GM18868 (cell line): ENCODE measurements around the gene CFLAR.
"Not testable (repeated sequence)": the region's sequence is repeated elsewhere in the genome, so short reads cannot be mapped to it uniquely, and the experiment has no call there.

Source experiments
- ATAC-seq: cut with Tn5 transposase; IDR thresholded peaks from one replicate; pipeline ENCODE4 v1.9.1; 2021; ENCODE audit warnings: mild to moderate bottlenecking, moderate library complexity; ENCODE audit not compliant: unreplicated experiment

The CFLAR gene

GRCh38 chr2:201174687-201175086, 58.7 kb downstream of the CFLAR start:
- no peak for ATAC-seq

- no peak for ATAC-seq
Observed at GRCh38 chr2:201176081-201176481, 60.1 kb downstream of the CFLAR start.

GRCh38 chr2:201180010-201180409, 64.0 kb downstream of the CFLAR start:
- ATAC-seq = no peak

- peak; percentile 79 for ATAC-seq
Observed at GRCh38 chr2:201182650-201183364, 66.8 kb downstream of the CFLAR start, which contains the start of gene CASP10. Gene CASP10, plus strand, starts transcription at chr2:201183141. Its CDS starts 2,637 bp downstream, at chr2:201185778.

DNA sequence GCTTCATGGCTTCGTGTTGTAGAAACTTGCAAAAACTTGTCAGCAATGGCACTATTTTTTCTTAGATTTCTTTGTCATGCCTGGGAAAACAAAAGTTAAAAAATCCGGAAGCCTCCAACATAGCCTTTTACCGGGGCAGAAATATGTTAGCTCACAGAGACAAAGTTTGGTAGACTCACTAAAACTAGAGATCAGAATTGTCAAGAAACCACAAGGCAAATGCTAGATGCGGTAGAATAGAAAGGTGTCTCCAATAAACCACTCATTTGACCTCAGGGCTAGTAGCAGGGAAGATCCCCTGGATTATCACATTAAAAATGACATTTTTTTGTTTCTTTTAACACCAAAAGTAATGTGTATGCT, 67.4 kb downstream of the CFLAR start:
- no peak for ATAC-seq

DNA sequence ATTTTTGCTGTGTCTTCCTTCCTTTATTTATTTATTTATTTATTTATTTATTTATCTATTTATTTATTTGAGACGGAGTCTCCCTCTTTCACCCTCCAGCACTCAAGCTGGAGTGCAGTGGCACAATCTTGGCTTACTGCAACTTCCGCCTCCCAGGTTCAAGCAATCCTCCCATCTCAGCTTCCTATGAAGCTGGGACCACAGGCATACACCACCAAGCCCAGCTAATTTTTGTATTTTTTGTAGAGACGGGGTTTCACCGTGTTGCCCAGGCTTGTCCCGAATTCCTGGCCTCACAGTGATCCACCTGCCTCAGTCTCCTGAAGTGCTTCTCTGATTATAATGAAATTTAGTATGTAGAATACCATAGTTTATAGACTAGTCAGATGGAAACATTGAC, 67.9 kb downstream of the CFLAR start:
- not testable (repeated sequence) for ATAC-seq

- ATAC-seq = not testable (repeated sequence)
Observed at GRCh38 chr2:201184248-201184647, 68.3 kb downstream of the CFLAR start.

- no peak for ATAC-seq
Observed at GRCh38 chr2:201185863-201186262, 69.9 kb downstream of the CFLAR start.

DNA sequence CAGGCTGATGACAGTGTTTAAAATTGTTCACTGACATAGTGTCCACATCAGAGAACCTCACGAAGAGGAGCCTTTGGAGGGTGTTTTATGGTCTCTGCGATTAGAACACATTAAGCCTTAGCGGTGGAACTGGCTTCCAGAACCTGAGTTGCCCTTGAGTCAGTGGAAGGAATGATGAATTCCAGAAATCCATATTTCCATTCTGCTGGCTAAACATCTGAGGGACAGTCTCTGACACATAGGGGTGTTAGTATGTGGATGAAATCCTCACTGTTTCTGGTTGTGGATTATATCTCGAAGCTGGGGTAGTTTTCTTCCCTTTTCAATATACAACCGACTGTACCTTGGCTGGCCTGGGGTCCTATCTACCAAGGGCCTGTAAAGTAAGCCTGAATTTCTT, 71.0 kb downstream of the CFLAR start:
- ATAC-seq = no peak

GRCh38 chr2:201188449-201188848, 72.5 kb downstream of the CFLAR start:
- ATAC-seq = no peak

DNA sequence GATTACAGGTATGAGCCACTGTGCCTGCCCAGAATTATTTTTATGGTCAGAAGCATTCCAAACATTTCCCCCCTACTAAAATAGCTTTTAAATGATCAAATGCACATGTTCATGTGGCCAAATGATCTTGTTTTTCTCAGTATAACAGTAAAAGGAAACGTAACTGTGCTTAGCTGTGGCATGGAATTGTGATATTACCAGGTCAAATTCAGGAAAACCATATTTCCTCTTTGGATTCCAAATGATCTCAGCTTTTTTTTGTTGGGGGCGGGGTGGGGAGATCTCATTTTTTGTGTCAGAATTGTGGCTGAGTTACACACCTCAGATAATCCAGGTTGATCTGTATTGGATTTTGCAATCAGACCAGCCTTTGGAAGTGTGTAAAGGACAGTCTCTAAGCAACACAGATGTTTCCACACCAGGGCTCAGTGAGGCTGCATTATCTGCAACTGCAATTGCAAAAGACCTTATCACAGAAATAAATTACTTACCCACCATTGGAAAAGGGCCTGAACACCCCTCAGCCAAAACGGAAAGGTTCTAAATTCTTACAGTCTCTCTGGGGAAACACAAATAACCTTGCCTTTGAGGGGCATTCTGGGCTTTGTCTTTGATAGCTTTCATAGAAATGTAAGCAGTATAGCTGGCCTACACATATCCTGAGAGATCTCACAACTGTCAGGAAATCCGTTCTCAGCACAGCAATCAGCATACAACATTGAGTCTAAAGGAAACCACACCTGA, 75.3 kb downstream of the CFLAR start:
- peak; percentile 39 for ATAC-seq

GRCh38 chr2:201194097-201194496, 78.1 kb downstream of the CFLAR start:
- peak; percentile 95 for ATAC-seq

DNA sequence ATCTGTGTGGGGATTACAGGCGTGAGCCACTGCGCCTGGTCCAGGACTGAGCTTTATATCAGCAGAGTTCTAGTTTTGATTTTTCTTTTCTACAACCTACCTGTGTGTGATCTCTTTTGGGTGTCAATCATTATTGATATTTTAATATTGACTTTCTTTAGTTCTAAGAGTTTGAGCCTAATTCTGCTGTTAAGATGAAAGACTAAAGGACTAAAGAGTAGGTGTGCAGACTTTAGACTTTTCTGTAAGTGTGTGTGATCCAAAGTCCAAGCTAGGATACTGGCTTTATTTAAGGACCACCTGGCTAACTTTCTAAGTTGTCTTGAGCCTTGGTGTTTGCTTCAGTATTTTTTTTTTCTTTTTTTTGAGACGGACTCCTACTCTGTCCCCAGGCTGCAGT, 79.4 kb downstream of the CFLAR start:
- ATAC-seq = no peak

- no peak for ATAC-seq
Observed at GRCh38 chr2:201196003-201196402, 80.0 kb downstream of the CFLAR start.

DNA sequence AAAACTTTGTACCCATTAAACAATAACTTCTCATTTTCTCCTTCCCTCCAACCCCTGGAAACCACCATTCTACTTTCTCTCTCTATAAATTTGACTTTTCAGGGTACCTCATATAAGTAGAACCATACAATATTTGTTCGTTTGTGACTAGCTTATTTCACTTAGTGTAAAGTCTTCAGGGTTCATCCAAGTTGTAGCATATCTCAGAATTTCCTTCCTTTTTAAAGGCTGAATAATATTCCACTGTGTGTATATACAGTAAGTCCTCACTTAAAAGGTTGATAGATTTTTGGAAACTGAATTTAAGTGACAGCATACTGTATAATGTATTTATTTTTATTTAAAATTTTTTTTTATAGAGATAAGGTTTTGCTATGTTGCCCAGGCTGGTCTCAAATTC, 80.8 kb downstream of the CFLAR start:
- no peak for ATAC-seq

DNA sequence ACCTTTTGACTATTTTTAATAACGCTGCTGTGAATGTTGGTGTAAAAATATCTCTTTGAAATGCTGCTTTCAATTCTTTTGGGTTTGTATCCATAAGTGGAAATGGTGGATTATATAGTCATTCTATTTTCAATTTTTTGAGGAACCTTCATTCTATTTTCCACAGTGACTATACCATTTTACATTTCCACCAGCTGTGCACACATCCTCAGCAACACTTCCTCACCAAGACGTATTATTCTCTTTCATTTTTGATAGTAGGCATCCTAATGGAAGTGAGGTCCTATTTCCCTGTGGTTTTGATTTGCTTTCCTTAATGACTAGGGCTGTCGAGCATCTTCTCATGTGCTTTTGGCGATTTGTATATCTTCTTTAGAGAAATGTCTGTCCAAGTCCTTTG, 81.8 kb downstream of the CFLAR start:
- ATAC-seq = no peak

- ATAC-seq = no peak
Observed at GRCh38 chr2:201199847-201200246, 83.9 kb downstream of the CFLAR start.

DNA sequence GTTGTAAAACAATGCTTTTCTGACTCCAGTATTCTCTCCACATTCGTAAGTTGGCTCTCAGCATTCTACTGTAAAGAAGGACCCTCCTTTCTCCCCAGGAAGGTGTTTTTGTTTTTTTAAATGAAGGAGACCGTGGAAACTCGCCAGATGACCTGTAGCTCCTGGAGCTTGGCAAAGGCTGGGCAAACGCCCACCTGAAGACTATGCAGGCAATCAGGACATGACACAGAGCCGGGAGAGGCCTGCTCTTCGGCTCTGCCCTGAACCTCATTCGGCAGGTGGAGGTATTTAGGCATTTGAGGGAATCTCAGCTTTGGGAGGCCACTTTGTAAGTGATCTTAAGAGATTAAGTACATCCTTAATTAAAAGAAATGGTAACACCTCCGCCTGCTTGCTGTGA, 84.4 kb downstream of the CFLAR start:
- ATAC-seq = no peak

GRCh38 chr2:201201371-201201770, 85.4 kb downstream of the CFLAR start:
- ATAC-seq = no peak

DNA sequence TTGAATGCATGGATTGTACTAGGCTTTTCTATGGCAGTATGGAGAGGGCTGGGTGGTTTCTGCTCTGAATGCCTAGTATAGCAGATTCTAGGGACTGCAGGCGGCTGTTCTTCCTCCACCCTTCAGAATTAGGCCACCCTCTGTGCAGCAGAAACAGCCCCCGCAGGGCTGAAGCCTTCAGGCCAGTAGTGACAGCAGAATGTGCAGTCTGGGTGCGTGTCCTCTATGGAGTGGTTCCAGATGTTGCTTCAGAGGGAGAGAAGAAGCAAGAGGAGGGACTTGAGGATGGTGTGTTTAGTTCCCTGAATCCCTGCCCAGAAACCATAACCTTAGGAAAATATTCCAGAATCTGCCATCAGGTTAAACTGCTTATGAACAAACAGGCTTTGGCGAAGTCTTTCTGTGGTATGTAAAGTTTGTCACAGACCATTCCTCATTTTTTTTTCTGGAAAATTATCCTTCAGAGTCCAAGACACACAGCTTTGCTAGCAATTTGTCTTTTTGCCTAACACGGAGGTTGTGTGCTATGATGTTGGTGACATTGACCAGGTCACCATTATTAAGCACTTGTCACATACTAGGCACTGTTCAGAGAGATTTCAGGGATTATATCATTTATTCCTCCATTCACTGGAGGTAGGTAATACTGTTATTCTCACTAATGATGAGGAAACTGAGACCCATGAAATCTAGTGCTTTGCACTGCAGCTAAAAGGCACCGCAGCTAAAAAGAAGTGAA, 88.1 kb downstream of the CFLAR start:
- ATAC-seq = no peak

DNA sequence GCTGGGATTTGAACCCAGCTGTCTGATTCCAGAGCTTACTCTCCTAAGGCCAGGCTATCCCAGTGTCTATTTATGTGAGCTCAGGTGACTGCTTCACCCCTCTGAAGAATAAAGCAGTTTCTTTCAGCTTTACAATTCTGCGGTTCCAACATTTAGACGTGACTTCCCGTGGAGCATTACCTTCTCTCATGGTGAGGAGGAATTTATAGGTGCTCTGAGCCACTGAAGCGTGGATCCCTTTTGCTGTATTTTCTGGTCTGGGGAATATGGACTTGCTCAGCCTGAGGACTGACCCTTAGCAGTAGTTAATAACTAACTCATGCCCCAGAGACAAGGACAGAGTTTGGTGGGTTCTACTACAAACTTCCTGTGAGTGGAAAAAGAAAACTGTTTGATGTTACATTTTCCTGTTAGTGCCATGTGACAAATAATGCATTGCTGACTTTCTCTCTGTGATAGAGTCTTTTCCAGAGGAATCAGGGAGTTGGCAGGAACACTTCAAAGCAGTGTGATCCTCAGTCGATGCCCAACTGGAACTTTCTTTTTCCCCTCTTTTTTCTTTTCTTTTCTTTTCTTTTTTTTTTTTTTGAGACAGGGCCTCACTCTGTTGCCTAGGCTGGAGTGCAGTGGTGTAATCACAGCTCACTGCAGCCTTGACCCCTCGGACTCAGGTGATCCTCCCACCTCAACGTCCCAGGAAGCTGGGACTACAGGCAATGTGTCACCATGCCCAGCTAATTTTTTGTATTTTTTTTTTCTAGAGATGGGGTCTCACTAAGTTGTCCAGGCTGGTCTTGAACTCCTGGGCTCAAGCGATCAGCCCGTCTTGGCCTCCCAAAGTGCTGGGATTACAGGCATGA, 88.9 kb downstream of the CFLAR start:
- ATAC-seq = no peak
